ENCODE results near the gene PHACTR4.
A peak's percentile ranks its signal among the peaks of the same experiment; 100 is the strongest.
"Not testable (repeated sequence)": the region's sequence is repeated elsewhere in the genome, so short reads cannot be mapped to it uniquely, and the experiment has no call there.

Gene PHACTR4

DNA sequence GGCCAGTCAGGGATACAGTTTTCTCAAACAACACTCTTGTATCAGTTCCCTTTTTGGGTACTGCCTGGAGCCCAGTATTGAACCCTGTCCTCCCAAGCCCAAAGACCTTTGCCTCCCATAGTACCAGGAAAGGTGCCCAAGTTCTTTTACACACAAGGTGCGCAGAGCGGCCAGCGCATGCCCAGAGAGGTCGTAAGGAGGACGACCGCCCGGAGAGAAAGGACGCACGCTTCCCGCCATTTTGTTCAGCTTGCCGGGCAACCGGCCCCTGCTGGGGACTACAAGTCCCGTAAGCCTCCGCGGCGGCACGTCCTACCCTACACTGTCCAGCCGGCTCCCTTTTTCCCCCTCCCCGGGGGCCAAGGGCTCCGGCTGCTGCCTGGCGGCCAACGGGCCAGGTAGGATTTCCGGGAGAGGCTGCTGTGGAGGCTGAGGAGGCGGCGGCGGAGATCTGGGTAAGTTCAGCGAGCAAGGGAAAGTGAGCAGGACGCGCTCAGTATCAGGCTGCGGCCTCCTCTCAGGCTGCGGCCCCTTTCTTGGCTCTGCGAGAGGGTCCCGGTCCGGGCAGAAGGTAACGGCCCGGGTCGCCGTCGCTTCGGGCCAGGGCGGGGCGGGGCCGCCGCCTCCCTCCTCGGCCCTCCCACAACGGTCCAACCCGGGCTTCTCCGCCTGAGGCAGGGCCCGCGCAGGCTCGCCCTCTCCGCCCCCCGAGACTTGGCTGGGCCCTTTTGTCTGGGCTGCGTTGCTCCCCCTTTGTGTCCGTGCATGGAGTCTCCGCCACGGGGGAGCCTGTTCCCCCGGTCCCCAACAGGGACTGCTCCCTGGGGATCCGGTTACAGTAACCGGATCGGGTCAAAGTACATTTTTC, at the start of gene PHACTR4:
Gene PHACTR4, plus strand, starts transcription at position 370 of the 868 bp plus-strand sequence. CDS start 37,708 bp downstream, outside the sequence.
- Histone ChIP-seq H3K4me1 (ENCODE audit: control insufficient read depth, insufficient read depth, low read length) (peaks cover 8% of the 10 kb centered on the region), H3K27me3 (replicated peaks; ENCODE audit: control insufficient read depth, insufficient read depth, low read length) (no peaks in the 10 kb centered on the region), H3K4me3 (ENCODE audit: low read length) (peak within 1 kb of the TSS; percentile 96), H3K36me3 (ENCODE audit: control insufficient read depth, insufficient read depth, low read length, severe bottlenecking) (no peaks in the 10 kb centered on the region), H3K9ac (ENCODE audit: low read length) (peak within 1 kb of the TSS; percentile 98), H3K9me3 (ENCODE audit: control insufficient read depth, low read length) (no peaks in the 10 kb centered on the region)
- DNase-seq (ENCODE audit: low read depth): peak; percentile 95

DNA sequence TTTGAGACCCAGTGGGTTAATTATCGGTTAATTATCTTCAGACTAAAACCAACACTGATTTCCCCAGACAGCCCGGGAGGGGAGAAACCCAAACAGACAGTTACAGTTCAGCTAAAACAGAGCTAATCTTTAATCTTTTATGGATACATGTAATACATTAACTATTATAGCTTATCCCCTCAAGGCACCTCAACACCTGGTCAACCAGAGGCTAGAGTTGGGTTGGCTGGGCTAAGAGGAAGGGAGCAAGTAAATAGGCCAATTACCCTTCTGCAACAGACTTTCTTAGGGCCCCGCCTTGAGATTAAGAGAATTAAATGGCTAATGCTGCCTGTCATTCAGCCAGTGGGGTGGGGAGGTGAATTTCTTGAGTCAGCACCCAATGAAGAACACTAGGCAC, 47.3 kb upstream of the PHACTR4 start:
- no peak for DNase-seq (ENCODE audit: low read depth)
- Histone ChIP-seq H3K4me3 (ENCODE audit: low read length) (no peak overlapping the region), H3K27me3 (replicated peaks; ENCODE audit: control insufficient read depth, insufficient read depth, low read length) (no peaks in the 10 kb centered on the region), H3K36me3 (ENCODE audit: control insufficient read depth, insufficient read depth, low read length, severe bottlenecking) (no peaks in the 10 kb centered on the region), H3K4me1 (ENCODE audit: control insufficient read depth, insufficient read depth, low read length) (no peaks in the 10 kb centered on the region), H3K9me3 (ENCODE audit: control insufficient read depth, low read length) (no peaks in the 10 kb centered on the region), H3K9ac (ENCODE audit: low read length) (no peak overlapping the region)

DNA sequence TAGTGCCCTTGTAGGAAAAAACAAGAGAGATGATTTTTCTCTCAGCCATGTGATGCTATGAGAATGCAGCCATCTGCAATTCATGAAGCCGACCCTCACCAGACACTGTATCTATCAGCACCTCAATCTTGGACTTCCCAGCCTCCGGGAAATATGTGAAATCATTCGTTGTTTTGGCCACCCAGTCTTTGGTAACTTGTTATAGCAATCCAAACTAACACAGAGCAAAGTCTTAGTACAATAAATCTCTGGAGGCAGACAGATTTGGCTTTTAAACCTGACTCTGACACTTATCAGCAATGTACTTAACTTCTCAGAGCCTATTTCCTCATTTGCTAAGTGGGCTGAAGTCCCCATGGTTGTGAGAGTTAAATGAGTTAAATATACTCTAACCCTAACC, 45.8 kb upstream of the PHACTR4 start:
- H3K9me3 ChIP-seq (ENCODE audit: control insufficient read depth, low read length): no peaks in the 10 kb centered on the region
- no peak for DNase-seq (ENCODE audit: low read depth)
- H3K4me3 ChIP-seq (ENCODE audit: low read length): no peak overlapping the region
- no peaks in the 10 kb centered on the region for H3K27me3 ChIP-seq (replicated peaks; ENCODE audit: control insufficient read depth, insufficient read depth, low read length)
- no peak overlapping the region for H3K9ac ChIP-seq (ENCODE audit: low read length)
- no peaks in the 10 kb centered on the region for H3K36me3 ChIP-seq (ENCODE audit: control insufficient read depth, insufficient read depth, low read length, severe bottlenecking)
- no peaks in the 10 kb centered on the region for H3K4me1 ChIP-seq (ENCODE audit: control insufficient read depth, insufficient read depth, low read length)

DNA sequence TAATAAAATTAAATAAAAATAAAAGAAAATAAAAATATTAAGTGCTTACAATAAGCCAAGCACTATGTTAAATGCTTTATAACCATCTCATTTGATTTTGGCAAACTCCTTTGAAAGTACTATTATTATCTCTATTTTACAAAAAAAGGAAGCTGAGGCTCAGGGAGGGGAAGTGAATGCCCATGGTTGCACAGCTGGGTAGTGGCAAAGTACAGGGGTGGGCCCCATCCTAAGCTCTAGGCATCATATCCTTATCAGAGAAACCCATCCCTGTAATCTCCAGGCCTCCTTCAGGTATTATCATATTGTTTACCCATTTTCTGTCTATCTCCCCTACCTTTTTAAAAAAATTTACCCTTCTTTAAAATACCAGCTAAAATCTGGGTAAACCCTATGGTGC, 43.0 kb upstream of the PHACTR4 start:
- no peak for DNase-seq (ENCODE audit: low read depth)
- H3K4me3 ChIP-seq (ENCODE audit: low read length): no peak overlapping the region
- peaks cover 5% of the 10 kb centered on the region for H3K36me3 ChIP-seq (ENCODE audit: control insufficient read depth, insufficient read depth, low read length, severe bottlenecking)
- H3K27me3 ChIP-seq (replicated peaks; ENCODE audit: control insufficient read depth, insufficient read depth, low read length): no peaks in the 10 kb centered on the region
- peaks cover 5% of the 10 kb centered on the region for H3K4me1 ChIP-seq (ENCODE audit: control insufficient read depth, insufficient read depth, low read length)
- no peaks in the 10 kb centered on the region for H3K9me3 ChIP-seq (ENCODE audit: control insufficient read depth, low read length)
- H3K9ac ChIP-seq (ENCODE audit: low read length): no peak overlapping the region

DNA sequence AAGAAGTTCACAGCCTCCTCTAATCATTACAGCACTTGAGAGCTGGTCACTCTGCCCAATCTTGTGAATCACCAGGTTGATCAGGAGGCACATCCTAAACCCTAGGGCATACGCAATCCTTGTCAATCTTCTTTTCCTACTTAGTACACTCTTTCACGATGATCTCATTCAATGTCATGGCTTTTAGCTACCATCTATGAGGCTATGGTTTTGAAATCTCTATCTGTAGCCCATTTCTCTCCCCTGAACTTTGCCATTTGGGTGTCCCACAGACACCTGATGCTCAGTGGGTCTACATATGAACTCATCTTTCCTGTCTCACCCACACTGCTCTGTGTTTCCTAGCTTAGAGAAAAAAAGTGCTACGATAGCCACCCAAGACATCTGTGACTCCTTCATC, 42.6 kb upstream of the PHACTR4 start:
- H3K27me3 ChIP-seq (replicated peaks; ENCODE audit: control insufficient read depth, insufficient read depth, low read length): no peaks in the 10 kb centered on the region

DNA sequence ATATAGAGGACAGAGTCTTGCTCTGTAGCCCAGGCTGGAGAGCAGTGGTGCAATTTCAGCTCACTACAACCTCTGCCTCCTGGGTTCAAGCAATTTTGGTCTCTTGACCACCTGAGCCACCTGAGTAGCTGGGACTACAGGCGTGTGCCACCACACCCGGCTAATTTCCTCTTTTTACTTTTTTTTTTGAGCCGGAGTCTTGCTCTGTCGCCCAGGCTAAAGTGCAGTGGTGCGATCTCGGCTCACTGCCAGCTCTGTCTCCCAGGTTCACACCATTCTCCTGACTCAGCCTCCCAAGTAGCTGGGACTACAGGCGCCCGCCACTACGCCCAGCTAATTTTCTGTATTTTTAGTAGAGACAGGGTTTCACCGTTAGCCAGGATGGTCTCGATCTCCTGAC, 42.1 kb upstream of the PHACTR4 start:
- H3K9ac ChIP-seq (ENCODE audit: low read length); H3K4me1 ChIP-seq (ENCODE audit: control insufficient read depth, insufficient read depth, low read length); H3K9me3 ChIP-seq (ENCODE audit: control insufficient read depth, low read length); DNase-seq (ENCODE audit: low read depth); H3K4me3 ChIP-seq (ENCODE audit: low read length); H3K27me3 ChIP-seq (replicated peaks; ENCODE audit: control insufficient read depth, insufficient read depth, low read length): not testable (repeated sequence)
- peaks cover 14% of the 10 kb centered on the region for H3K36me3 ChIP-seq (ENCODE audit: control insufficient read depth, insufficient read depth, low read length, severe bottlenecking)

More for the DNA sequence above, 42.6 kb upstream of the PHACTR4 start:
- Histone ChIP-seq H3K36me3 (ENCODE audit: control insufficient read depth, insufficient read depth, low read length, severe bottlenecking) (peaks cover 10% of the 10 kb centered on the region), H3K9ac (ENCODE audit: low read length) (no peak overlapping the region), H3K4me1 (ENCODE audit: control insufficient read depth, insufficient read depth, low read length) (peaks cover 5% of the 10 kb centered on the region), H3K4me3 (ENCODE audit: low read length) (no peak overlapping the region), H3K9me3 (ENCODE audit: control insufficient read depth, low read length) (no peaks in the 10 kb centered on the region)
- no peak for DNase-seq (ENCODE audit: low read depth)

DNA sequence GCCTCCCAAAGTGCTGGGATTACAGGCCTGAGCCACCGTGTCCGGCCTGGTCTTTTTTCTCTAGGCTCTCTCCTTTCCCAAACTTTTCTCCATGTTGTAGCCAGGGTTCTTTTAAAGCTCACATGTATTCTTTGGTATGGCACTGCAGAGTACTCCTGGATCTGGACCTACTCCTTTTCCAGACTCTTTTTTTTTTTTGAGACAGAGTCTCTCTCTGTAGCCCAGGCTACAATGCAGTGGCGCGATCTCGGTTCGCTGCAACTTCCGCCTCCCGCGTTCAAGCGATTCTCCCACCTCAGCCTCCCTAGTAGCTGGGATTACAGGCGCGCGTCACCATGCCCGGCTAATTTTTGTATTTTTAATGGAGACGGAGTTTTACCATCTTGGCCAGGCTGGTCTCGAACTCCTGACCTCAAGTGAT, 41.3 kb upstream of the PHACTR4 start:
- Histone ChIP-seq H3K36me3 (ENCODE audit: control insufficient read depth, insufficient read depth, low read length, severe bottlenecking) (peaks cover 22% of the 10 kb centered on the region), H3K4me3 (ENCODE audit: low read length) (peak overlapping the region; percentile 87), H3K4me1 (ENCODE audit: control insufficient read depth, insufficient read depth, low read length) (peaks cover 5% of the 10 kb centered on the region), H3K9ac (ENCODE audit: low read length) (peak overlapping the region; percentile 91), H3K9me3 (ENCODE audit: control insufficient read depth, low read length) (no peaks in the 10 kb centered on the region), H3K27me3 (replicated peaks; ENCODE audit: control insufficient read depth, insufficient read depth, low read length) (no peaks in the 10 kb centered on the region)
- no peak for DNase-seq (ENCODE audit: low read depth)

DNA sequence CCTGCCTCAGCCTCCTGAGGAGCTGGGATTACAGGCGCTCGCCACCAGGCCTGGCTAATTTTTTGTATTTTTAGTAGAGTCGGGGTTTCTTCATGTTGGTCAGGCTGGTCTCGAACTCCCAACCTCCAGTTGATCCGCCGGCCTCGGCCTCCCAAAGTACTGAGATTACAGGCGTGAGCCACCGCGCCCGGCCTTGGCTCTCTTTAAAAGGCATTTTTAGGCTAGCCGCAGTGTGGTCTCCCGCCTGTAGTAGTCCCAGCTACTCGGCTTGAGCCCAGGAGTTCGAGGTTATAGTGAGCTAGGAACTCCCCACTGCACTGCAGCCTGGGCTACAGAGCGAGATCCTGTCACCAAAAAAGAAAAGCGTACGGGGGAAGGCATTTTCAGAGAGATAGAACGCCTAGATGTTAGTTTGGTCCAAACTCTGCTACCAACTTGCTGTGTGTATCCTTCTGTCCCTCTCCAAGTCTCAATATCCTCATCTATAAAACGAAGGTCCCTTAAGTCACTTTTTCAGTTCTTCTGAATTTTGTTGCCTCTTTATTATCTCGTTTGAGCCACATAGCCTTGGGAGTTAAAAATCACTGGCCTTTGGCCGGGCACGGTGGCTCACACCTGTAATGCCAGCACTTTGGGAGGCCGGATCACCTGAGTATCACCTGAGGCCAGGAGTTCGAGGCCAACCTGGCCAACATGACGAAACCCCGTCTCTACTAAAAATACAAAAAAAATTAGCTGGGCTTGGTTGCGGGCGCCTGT, 40.0 kb upstream of the PHACTR4 start:
- Histone ChIP-seq H3K4me3 (ENCODE audit: low read length) (peak overlapping the region; percentile 87), H3K9me3 (ENCODE audit: control insufficient read depth, low read length) (no peaks in the 10 kb centered on the region), H3K4me1 (ENCODE audit: control insufficient read depth, insufficient read depth, low read length) (peaks cover 5% of the 10 kb centered on the region), H3K9ac (ENCODE audit: low read length) (peak overlapping the region; percentile 91), H3K36me3 (ENCODE audit: control insufficient read depth, insufficient read depth, low read length, severe bottlenecking) (peaks cover 34% of the 10 kb centered on the region), H3K27me3 (replicated peaks; ENCODE audit: control insufficient read depth, insufficient read depth, low read length) (no peaks in the 10 kb centered on the region)
- peak; percentile 36 for DNase-seq (ENCODE audit: low read depth)

DNA sequence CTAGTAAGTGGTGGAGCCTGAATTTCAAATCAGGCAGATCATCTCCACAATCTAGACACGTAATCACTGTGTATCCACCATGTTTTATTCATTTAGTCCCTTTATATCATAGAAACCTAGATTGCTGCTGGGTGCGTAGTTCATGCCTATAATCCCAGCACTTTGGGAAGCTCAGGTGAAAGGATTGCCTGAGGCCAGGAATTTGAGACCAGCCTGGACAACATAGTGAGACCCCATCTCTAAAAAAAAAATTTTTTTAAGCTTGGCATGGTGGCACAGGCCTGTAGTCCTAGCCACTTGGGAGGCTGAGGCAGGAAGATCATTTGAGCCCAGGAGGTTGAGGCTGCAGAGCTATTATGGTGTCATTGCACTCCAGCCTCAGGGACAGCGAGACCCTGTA, 30.6 kb upstream of the PHACTR4 start:
- Histone ChIP-seq H3K27me3 (replicated peaks; ENCODE audit: control insufficient read depth, insufficient read depth, low read length) (no peaks in the 10 kb centered on the region), H3K4me1 (ENCODE audit: control insufficient read depth, insufficient read depth, low read length) (no peaks in the 10 kb centered on the region), H3K36me3 (ENCODE audit: control insufficient read depth, insufficient read depth, low read length, severe bottlenecking) (peaks cover 24% of the 10 kb centered on the region)

DNA sequence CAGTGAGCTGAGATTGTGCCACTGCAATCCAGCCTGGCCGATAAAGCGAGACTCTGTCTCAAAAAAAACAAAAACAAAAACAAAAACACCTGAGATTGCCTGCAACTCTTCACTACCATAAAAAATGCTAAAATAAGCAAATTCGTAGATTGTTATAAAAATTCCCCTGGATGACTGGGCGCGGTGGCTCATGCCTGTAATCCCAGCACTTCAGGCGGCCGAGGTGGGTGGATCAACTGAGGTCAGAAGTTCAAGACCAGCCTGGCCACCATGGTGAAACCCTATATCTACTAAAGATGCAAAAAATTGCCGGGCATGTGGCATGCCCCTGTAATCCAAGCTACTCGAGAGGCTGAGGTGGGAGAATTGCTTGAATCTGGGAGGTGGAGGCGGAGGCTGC, 30.0 kb upstream of the PHACTR4 start:
- Histone ChIP-seq H3K36me3 (ENCODE audit: control insufficient read depth, insufficient read depth, low read length, severe bottlenecking) (peaks cover 17% of the 10 kb centered on the region), H3K9me3 (ENCODE audit: control insufficient read depth, low read length) (no peaks in the 10 kb centered on the region), H3K9ac (ENCODE audit: low read length) (no peak overlapping the region), H3K27me3 (replicated peaks; ENCODE audit: control insufficient read depth, insufficient read depth, low read length) (no peaks in the 10 kb centered on the region), H3K4me1 (ENCODE audit: control insufficient read depth, insufficient read depth, low read length) (no peaks in the 10 kb centered on the region), H3K4me3 (ENCODE audit: low read length) (no peak overlapping the region)
- DNase-seq (ENCODE audit: low read depth): no peak

More for the DNA sequence above, 30.6 kb upstream of the PHACTR4 start:
- no peaks in the 10 kb centered on the region for H3K9me3 ChIP-seq (ENCODE audit: control insufficient read depth, low read length)
- no peak overlapping the region for H3K9ac ChIP-seq (ENCODE audit: low read length)
- no peak for DNase-seq (ENCODE audit: low read depth)
- no peak overlapping the region for H3K4me3 ChIP-seq (ENCODE audit: low read length)

DNA sequence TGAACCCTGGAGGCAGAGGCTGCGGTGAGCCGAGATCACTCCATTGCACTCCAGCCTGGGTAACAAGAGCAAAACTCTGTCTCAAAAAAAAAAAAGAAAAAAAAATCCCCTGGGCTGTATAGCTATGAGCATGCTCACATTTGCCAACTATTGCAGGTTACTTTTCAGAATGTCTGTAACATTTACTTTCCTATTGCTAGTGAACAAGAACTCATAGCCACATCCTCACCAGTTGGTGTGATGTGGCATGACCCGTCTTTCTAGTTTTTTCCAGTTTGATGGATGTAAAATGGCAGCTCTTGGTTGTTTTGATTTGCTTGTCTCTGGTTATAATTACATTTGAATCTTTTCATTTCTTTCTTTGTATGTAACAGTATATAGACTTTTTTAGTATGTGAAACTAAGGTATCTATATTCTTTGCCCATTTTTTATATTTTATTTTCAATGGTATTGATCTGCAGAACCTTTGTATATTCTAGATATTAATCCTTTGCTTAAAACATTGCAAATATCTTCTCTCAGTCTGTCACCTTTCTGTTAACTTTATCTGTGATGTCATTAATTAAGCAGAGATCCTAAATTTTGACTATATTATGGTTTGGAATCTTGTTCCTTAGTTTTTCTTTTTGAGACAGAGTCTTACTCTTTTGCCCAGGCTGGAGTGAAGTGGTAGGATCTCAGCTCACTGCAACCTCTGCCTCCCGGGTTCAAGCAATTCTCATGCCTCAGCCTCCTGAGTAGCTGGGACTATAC, 29.1 kb upstream of the PHACTR4 start:
- no peak overlapping the region for H3K4me3 ChIP-seq (ENCODE audit: low read length)
- no peak for DNase-seq (ENCODE audit: low read depth)
- no peak overlapping the region for H3K9ac ChIP-seq (ENCODE audit: low read length)
- H3K27me3 ChIP-seq (replicated peaks; ENCODE audit: control insufficient read depth, insufficient read depth, low read length): no peaks in the 10 kb centered on the region
- H3K36me3 ChIP-seq (ENCODE audit: control insufficient read depth, insufficient read depth, low read length, severe bottlenecking): peaks cover 9% of the 10 kb centered on the region
- H3K9me3 ChIP-seq (ENCODE audit: control insufficient read depth, low read length): no peaks in the 10 kb centered on the region
- no peaks in the 10 kb centered on the region for H3K4me1 ChIP-seq (ENCODE audit: control insufficient read depth, insufficient read depth, low read length)

Measured in adipocyte (in vitro differentiated cells).